Measurements from ENCODE around the gene NET1.

GRCh38 chr10:5418584-5418983 is 6.2 kb downstream of the NET1 start:
- no peak for TF ChIP-seq POLR2A (IDR thresholded peaks at IDR 0.05; ENCODE audit: low read length)
- TF ChIP-seq GATA1 (IDR thresholded peaks at IDR 0.05; ENCODE audit: low read depth, low read length): no peak
